Measurements from ENCODE around the gene NTRK3.
"Not testable (repeated sequence)": the region's sequence is repeated elsewhere in the genome, so short reads cannot be mapped to it uniquely, and the experiment has no call there.

The NTRK3 gene

GRCh38 chr15:88071141-88071540 lies 185.4 kb downstream of the NTRK3 start:
- no peak for DNase-seq

- DNase-seq: no peak
These were observed 187.0 kb downstream of the NTRK3 start for GRCh38 chr15:88069561-88069960.

GRCh38 chr15:88067331-88067685 lies 189.2 kb downstream of the NTRK3 start:
- no peak for DNase-seq

GRCh38 chr15:88066636-88067330 lies 189.8 kb downstream of the NTRK3 start:
- no peak for DNase-seq

- no peak for DNase-seq
These were observed 195.1 kb downstream of the NTRK3 start for GRCh38 chr15:88061452-88061851.

- no peak for DNase-seq
These were observed 196.2 kb downstream of the NTRK3 start for GRCh38 chr15:88060383-88060782.

GRCh38 chr15:88057836-88058235 lies 198.7 kb downstream of the NTRK3 start:
- DNase-seq: no peak

- no peak for DNase-seq
These were observed 207.0 kb downstream of the NTRK3 start for GRCh38 chr15:88049506-88049905.

GRCh38 chr15:88048755-88049154 lies 207.8 kb downstream of the NTRK3 start:
- DNase-seq: no peak

- DNase-seq: no peak
These were observed 208.3 kb downstream of the NTRK3 start for GRCh38 chr15:88048237-88048636.

- no peak for DNase-seq
These were observed 209.9 kb downstream of the NTRK3 start for GRCh38 chr15:88046576-88047129.

GRCh38 chr15:88043396-88043795 lies 213.1 kb downstream of the NTRK3 start:
- DNase-seq: no peak

- DNase-seq: no peak
These were observed 214.5 kb downstream of the NTRK3 start for GRCh38 chr15:88042047-88042446.

- no peak for DNase-seq
These were observed 216.0 kb downstream of the NTRK3 start for GRCh38 chr15:88040516-88040915.

GRCh38 chr15:88038261-88038660 lies 218.3 kb downstream of the NTRK3 start:
- no peak for DNase-seq

GRCh38 chr15:88036154-88036839 lies 220.2 kb downstream of the NTRK3 start:
- no peak for DNase-seq

GRCh38 chr15:88035381-88035780 lies 221.2 kb downstream of the NTRK3 start:
- no peak for DNase-seq

- not testable (repeated sequence) for DNase-seq
These were observed 223.1 kb downstream of the NTRK3 start for GRCh38 chr15:88033421-88033820.

- no peak for DNase-seq
These were observed 223.8 kb downstream of the NTRK3 start for GRCh38 chr15:88032787-88033186.

GRCh38 chr15:88031461-88031860 lies 225.1 kb downstream of the NTRK3 start:
- DNase-seq: no peak

GRCh38 chr15:88029696-88030095 lies 226.8 kb downstream of the NTRK3 start:
- no peak for DNase-seq

GRCh38 chr15:88028024-88028423 lies 228.5 kb downstream of the NTRK3 start:
- no peak for DNase-seq

- DNase-seq: no peak
These were observed 232.6 kb downstream of the NTRK3 start for GRCh38 chr15:88023914-88024313.

GRCh38 chr15:88022716-88023115 lies 233.8 kb downstream of the NTRK3 start:
- DNase-seq: no peak

- no peak for DNase-seq
These were observed 234.9 kb downstream of the NTRK3 start for GRCh38 chr15:88021601-88022000.

Data from activated CD4-positive, alpha-beta T cell treated with anti-CD3 and anti-CD28 coated beads for 1 hour (primary cell).